ENCODE results near the gene CSRP1. TPM values are rescaled to one million over a fixed set of nuclear protein-coding genes. Genes with fewer than 3 reads are reported as not detected.
"Not testable (repeated sequence)": the region's sequence is repeated elsewhere in the genome, so short reads cannot be mapped to it uniquely, and the experiment has no call there.

Gene CSRP1
- total RNA-seq, 1 donor from 2014 or later: 71.7 TPM

DNA sequence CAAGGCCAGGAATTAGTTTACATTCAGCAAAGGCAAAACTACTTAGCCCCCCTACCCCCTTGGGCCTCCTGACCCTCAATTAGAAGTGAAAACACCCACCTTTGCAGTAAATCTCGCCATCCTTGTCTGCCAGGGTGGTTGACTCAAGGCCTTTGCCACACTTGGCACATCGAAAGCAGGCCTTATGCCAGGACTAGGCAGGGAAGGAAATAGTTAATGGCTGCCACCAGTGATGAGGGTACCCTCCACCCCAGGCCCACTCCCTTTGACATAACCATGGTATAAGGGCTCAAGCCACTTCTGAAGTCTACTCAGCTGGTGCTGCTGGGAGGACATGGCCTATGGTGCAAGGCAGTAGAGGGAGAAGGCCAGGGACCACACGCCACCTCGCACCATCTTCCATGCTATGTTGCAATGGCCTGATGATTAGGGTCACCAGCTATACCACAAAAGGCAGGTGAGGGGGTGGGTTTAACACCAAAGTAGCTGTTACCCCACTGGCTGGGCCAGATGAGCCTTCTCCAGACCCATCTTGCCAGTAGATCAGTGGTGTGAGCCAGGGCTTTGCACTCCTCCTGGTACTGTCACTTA is 21.6 kb downstream of the CSRP1 start:
- intact Hi-C loops (cut with DNase I): no loop called here
- DNase-seq (ENCODE audit: low spot score): no peak

DNA sequence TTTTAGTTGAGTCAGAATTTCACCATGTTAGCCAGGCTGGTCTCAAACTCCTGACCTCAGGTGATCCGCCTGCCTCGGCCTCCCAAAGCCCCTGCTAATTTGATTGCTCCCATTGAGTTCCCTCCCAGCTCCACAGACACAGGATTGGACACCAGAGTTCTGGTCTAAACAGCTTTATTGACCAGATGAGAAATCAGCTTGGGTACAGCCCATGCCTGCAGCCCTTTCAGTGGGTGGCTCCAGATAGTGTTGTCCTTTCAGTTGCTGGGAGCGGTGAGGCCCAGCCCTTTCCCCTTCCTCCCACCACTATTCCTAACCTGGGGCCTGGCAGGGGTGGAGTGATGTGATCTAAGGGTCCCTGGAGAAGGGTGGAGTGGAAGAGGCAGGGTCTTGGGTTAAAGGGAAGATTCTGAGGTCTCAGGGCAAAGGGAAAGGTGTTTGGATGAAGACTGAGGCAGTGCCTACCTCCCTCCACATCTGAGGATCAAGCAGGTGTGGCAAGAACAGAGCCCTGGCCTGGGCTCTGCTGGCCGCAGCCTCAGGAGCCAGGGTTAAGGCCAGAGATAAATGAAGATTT is 23.5 kb downstream of the CSRP1 start:
- intact Hi-C loops (cut with DNase I): no loop called here
- no peak for DNase-seq (ENCODE audit: low spot score)

DNA sequence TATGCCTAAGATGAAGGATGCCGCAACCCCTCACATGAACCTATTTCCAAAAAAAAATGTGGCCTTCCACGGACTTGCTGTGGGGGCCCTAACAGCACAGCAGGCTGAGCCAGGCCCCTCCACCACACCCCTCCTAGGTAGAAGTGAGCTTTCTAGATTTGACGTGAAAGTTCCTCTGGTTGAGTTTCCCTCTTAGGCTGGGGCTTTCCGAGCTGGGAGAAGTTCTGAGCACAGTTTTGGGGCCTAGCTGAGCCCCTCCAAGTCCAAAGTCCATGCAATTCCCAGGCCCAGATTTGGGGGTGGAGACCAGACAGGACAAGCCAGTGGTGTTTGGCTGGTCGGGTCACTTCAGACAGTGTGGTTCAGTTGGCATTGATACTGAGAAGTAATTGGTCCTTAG is 24.2 kb downstream of the CSRP1 start:
- DNase-seq (ENCODE audit: low spot score): no peak
- intact Hi-C loops (cut with DNase I): loop anchor here (1.0 kb wide), 1 partner anchor 31 kb away; no protein-coding TSS in a partner anchor

DNA sequence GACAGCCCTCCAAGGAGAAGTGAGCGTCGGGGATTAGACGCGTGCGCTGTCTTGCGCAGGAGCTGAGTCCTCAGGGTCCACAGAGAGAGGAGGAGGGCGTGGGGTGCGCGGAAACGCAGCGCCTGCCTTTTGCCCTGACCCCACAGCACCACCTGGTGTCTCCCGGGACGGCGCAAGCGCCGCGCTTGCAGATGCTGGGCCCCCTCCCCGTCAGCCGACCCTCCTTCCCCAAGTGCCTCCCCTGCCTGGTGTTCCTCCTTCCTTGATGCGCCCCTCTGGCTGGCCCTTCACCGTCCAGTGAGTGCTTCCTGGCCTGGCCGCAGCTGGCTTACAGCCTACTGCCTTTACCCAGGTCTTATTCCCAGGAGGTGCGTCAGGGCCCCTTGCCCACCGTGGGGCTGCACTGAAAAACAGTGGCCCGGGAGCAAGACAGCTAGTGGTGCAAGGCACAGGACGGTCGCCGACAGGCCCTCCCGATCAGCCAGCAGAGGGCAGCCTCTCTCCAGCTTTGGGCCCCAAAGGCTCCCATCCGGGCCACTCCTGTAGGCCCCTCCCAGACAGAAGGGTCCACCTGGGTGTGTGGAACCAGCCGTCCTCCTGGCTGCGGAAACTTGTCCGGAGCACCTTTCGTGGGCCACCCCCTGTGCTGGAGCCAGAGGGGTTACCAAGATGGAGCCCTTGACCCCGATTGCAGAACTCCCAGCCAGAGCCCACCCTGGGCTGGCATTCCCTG is 25.0 kb downstream of the CSRP1 start:
- intact Hi-C loops (cut with DNase I): loop anchor here (1.0 kb wide), 2 partner anchors 31 to 34 kb away; no protein-coding TSS in a partner anchor
- peak; percentile 93 for DNase-seq (ENCODE audit: low spot score)

DNA sequence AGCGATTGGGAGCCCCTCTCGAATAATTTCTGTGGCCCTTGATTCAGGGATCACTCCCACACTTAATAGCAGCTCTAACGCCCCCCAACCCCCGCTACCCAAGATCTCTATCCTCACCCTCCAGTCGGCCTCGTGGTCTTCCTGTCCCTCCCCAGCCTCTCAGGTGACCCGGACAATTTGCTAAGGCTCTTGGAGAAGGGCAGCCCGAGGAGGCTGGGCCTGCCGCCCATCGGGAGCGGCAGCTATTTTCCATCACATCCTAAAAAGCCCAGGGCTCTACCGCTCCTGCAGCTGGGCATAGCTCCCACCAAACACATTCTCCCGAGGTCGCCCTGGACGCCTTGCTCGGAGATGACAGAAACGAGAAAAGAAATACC is 25.9 kb downstream of the CSRP1 start:
- no peak for DNase-seq (ENCODE audit: low spot score)
- intact Hi-C loops (cut with DNase I): loop anchor here (1.0 kb wide), 1 partner anchor 33 kb away; no protein-coding TSS in a partner anchor

DNA sequence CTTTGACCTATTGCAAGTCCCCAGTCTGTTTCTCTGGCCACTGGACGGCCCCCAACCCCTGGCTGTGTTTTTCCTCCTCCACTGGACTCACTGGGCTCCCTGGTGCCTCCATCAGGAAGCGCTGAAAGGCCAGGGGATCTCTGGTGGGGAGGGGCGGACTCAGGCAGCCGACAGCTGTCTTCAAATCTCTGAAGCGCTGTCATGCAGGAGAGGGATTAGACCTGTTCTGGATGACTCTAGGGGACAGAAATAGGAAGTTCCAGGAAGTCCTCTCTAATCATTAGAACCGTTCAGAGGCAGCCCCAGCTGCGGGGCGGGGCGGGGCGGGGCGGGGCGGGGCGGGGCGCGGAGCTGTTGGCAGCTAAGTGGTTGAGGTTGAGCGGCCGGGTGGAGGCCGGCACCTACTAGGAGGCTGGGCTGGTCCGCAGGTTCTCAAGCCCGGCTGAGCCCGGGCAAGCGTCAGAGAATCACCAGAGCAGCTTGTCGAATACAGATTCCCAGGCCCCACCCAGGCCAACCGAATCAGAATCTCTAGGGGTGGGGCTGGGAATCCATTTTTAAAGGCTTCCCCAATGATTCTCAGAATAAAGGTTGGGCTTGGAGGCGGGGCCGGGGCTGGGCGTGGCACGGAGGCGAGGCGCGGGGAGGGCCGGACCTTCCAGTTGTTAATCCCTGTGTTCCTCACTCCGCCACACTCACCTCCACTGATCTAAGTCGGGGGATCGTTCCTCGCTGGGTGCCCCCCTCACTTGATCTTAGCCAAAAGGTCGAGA is 26.5 kb downstream of the CSRP1 start:
- intact Hi-C loops (cut with DNase I): loop anchor here (1.0 kb wide), 1 partner anchor 32 kb away; no protein-coding TSS in a partner anchor
- peak; percentile 91 for DNase-seq (ENCODE audit: low spot score)

DNA sequence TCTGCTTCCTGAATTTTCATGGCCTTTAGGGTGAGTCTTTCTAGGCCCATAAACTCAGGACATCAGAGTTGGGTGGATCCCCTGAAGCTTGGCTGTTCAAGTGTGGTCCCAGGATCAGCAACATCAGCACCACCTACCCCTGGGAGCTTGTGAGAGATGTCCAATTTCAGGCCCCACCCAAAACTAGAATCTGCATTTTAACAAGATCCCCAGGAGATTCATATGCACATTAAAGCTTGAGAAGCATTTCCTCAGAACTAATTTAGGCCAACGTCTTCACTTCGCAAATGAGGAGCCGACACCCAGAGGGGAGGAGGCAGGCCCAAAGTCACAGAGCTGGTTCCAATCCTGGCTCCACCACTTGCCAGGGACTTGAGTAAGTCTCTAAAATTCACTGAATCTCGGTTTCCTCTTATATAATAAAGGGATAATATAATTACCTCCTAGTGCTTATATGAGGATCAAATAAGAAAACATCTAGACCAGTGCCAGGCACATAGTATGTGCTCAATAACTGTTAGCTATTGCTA is 27.7 kb downstream of the CSRP1 start:
- no peak for DNase-seq (ENCODE audit: low spot score)
- intact Hi-C loops (cut with DNase I): no loop called here

DNA sequence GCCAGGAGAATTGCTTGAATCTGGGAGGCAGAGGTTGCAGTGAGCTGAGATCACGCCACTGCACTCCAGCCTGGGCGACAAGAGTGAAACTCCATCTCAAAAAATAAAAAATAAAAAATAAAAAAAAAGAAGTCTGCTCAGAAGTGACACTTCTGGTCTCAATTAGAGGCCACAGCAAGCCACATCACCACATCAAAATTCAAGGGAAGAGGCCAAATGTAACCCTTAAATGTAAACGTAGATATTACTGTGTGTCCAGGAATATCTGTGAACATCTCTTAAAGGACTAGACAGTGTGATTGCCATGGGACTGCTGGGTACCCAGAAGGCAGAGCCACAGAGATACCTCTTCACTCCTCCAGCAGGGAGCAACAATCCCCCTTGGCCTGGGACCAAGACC is 28.3 kb downstream of the CSRP1 start:
- intact Hi-C loops (cut with DNase I); DNase-seq (ENCODE audit: low spot score): not testable (repeated sequence)

DNA sequence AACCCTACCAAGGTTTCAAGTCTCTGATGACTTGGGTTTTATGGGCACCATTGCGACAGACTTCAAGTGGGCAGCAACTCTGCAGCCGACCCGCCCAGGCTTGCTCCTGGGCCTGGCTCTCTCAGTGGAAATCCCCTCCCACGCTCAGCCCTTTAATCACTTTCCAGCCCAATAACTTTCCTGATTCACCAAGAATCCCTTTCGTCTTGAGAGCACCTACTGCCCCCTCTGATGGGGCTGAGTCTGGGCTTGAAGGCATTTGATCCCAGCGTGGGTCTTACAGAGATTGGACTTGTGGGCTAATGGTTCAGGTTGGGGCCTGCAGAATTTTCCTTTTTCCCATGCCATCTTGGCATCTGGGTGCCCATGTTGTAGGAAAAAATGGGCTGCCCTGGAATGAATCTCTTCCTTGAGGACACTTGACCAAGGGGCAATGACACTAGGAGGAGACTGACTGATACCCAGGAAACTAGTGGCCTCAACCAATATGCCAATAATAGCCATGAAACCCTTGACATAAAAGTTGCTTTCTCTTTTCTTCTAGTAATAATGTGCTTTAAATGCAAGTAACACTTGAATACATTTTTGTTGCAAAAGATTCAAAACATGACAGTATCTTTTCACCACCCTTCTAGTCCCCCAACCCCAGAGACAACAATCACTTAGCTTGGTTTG is 30.1 kb downstream of the CSRP1 start:
- intact Hi-C loops (cut with DNase I): no loop called here
- DNase-seq (ENCODE audit: low spot score): no peak

DNA sequence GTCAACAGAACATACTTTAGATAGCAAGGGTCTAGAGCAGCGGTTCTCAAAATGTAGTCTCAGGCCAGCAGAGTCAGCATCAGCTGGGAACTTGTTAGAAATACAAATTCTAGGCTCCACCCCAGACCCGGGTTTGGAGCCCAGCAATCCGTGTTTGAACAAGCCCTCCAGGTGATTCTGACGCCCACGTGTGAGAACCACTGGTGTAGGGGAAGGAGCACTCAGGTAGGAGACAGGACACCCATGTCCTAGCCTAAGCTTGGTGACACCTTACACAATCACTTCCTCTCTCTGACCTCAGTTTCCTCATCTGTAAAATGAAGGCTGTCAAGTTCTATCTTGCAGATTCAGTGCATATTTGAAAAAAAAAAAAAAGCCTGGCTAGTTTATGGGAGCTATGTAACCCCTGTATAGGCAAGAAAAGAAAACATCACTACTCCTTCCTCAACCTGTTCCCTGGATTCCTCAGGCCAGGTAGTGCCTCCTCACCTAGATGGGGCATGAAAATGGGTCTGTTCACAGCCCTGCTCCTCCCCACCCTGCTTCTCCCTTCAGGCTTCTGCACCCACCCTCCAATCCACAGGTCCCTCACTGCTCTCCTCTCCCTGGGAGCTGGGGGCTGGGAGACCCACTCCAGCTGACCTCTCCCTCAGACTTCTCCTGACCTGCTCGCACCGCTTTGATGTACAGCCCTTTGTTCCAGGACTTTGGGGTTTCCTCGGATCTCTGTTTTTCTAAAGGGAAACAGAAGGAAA is 30.8 kb downstream of the CSRP1 start:
- no peak for DNase-seq (ENCODE audit: low spot score)
- intact Hi-C loops (cut with DNase I): no loop called here

DNA sequence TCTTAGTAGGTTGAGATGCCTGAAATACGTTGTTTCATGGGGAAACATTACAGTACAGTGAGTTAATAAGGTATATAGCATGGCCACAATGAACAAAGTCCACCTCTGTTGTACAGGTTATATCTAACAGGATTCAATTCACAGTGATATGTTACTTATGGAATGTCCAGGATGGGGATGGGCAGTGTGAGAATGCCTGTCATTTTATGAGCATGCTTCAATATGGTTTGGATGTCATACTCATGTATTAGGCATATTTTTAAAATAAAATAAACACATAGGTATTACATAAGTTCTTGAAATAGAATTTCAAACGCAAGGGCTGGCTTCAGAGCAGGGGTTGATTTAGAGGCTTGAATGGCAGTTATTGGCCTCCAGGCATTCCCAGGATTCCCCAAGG is 31.8 kb downstream of the CSRP1 start:
- intact Hi-C loops (cut with DNase I): no loop called here

DNA sequence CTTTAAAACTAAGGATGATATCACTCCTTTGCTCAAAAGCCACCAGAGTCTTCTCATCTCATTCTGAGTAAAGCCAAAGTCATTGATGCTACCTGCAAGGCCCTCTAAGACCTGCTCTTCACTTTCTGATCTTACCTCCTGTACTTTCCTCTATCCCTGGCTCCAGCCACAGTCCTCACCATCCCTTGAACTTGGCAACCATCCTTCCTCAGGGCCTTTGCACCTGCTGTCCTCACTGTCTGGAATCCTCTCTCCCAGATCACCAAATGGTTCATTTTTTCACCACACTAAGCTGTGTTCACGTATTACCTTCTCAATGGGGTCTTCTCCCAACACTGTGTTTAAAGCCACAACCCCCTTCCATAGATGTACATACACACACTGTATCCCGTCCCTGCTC is 33.6 kb downstream of the CSRP1 start:
- intact Hi-C loops (cut with DNase I): no loop called here
- DNase-seq (ENCODE audit: low spot score): no peak

More for the DNA sequence above, 31.8 kb downstream of the CSRP1 start:
- no peak for DNase-seq (ENCODE audit: low spot score)

DNA sequence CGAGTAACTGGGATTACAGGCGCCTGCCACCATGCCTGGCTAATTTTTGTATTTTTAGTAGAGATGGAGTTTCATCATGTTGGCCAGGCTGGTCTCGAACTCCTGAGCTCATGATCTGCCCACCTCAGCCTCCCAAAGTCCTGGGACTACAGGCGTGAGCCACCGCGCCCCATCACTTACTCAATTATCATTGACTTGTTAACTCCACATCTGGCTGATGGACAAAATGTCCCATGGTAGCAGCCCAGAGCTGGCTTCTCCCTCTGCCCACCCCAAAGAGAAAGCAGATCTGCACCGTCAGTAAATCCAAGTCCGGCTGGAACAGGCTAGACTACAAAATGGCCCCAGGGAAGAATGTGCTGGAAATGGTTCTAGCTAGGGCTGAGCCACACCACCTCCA is 34.6 kb downstream of the CSRP1 start:
- intact Hi-C loops (cut with DNase I); DNase-seq (ENCODE audit: low spot score): not testable (repeated sequence)

DNA sequence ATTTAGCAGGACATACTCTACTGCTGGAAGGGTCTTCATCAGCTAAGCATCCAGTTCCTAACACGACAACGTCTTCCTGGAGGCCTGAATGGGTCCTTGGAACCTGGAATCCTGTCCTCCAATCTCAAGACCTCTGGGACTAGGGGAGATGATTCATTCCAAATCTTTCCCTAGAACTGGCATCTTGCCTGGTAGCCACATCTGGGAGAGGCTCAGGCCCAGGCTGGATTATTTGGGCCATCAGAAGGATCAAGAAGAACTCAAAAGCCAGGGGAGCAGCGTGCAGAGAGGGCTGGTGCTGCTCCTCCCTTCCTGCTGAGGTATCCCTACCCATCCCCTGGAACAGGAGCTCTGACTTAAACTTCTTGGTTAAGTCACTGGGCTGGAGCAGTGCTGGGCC is 35.2 kb downstream of the CSRP1 start:
- DNase-seq (ENCODE audit: low spot score): no peak
- intact Hi-C loops (cut with DNase I): no loop called here

DNA sequence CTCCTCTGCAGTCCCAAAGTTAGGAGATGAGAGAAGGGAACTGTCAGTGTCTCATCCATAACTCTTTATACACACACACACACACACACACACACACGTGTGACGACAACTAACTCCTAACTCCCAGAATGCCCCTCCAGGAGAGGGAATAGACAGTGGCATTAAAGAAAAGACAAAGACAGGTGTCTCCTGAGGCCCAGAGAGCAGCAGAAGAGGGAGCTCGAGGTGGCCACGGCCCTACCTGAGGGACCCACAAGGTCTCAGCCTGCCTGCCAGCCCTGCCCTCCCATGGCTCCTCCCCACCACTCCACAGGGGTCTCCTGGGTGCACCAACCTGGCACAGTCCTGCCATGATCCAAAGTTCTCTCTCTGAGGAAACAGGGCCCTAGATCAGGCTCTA is 36.3 kb downstream of the CSRP1 start:
- no peak for DNase-seq (ENCODE audit: low spot score)
- intact Hi-C loops (cut with DNase I): no loop called here

DNA sequence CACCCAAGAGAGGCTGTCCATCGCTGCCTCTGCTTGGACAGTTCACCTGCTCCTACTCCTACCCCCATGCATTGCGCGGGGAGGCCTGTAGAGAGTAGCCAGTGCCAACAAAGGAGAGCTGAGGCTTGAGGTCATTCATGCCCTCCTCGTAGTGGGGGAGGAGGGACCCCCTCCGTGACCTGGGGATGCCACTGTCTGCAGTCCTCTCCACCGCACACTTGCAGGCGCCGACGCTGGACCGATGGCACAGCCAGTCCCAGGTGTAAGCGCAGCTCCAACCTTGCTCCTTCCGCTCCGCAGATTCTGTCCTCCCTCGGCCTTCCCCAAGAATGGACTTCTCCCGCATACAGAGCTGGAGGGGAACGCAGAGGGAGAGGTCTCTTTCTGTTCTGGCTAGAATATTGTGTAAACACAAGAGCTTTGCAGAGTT is 37.3 kb downstream of the CSRP1 start:
- no peak for DNase-seq (ENCODE audit: low spot score)
- intact Hi-C loops (cut with DNase I): loop anchor here (2.0 kb wide), 1 partner anchor 19 kb away; no protein-coding TSS in a partner anchor

DNA sequence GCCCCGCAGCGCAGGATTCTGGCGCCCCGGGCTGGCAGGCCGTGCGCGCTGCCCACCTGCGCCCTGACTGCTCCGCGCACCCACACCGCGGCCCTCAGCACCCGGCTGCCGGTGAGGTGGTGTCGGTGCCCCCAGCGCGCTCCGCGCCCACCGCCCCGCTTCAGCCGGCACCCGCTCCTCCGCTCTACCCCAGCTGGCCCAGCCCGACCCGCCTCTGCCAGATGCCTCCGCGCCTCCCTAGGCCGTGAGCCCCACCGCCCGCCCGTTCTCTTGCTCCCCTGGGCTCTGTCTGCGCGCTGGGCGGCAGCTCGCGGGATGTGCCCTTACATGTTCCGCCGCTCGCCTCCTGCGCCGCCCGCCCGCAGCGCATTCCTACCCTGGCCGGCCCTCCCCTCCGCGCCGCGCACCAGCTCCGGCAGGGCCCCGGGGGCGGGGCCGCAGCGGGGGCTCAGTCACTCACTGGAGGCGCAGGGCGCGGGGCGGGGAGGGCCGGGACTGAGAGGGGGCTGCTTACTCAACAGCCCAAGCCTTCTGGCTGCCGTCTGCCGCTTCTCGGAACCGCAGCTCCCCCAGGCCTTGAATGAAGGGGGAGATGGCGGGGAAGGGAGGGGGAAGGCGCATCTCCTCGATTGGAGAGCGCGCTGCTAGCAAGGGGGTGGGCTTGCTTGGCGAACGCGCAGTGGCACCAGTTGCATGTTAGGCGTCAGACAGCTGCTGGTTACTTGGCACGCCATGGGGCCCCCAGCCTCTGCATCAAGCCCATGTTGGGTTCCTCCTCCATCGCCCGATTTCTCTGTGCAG is 37.9 kb downstream of the CSRP1 start, which contains the start of gene PHLDA3:
PHLDA3 (minus strand) TSS at position 345 of the 801 bp plus-strand sequence. CDS start 402 bp downstream, outside the sequence.
- intact Hi-C loops (cut with DNase I): loop anchor here (2.0 kb wide), 1 partner anchor 18 kb away; no protein-coding TSS in a partner anchor
- peak; percentile 90 for DNase-seq (ENCODE audit: low spot score)

DNA sequence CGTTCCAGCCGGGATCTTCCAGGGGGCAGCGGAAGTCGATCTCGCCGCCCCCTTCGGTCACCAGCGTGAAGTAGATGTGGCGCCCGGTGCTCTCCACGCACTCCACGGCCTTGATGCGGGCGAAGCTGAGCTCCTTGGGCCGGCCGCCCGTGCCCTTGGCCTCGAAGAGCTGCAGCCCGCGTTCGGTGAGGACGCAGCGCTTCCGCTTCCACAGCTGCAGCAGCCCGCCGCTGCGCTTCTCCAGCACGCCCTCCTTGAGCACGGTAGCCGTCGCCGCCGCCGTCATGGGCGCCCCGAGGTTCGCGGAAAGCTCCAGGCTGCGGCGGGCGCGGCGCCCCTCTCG is 38.5 kb downstream of the CSRP1 start:
- intact Hi-C loops (cut with DNase I): loop anchor here (2.0 kb wide), 1 partner anchor 18 kb away; no protein-coding TSS in a partner anchor
- DNase-seq (ENCODE audit: low spot score): no peak

All from cardiac septum (tissue), 1 donor.